Kidney capillary endothelial cell (primary cell): ENCODE measurements around the gene POLR1G.

Source experiments
- DNase-seq: peaks from one replicate; pipeline ENCODE4 v3.0.0-alpha.2; 2018; ENCODE audit warnings: low spot score

The POLR1G gene

GRCh38 chr19:45444318-45445041 is 38.0 kb downstream of the POLR1G start:
- DNase-seq: peak; percentile 72

- no peak for DNase-seq
Observed at GRCh38 chr19:45445139-45445538, 38.7 kb downstream of the POLR1G start.

GRCh38 chr19:45446295-45446694 is 39.9 kb downstream of the POLR1G start:
- DNase-seq: no peak

DNA sequence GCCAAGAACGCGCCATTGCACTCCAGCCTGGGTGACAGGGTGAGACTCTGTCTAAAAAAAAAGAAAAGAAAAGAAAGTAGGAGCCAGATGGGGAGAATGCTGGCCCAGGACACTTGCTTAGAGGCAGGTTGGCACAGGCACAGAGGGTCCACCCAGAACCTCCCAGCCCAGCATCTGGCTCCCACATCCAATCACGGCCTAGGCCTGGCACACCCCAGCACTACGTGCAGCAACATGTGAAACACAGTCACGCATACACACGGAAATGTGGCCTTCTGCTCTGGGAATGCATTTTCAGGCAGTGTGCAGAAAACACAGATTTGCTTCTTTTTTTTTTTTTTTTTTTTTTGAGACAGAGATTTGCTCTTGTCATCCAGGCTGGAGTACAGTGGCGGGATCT is 40.5 kb downstream of the POLR1G start:
- no peak for DNase-seq

GRCh38 chr19:45448425-45448756 is 41.9 kb downstream of the POLR1G start:
- DNase-seq: no peak

GRCh38 chr19:45448887-45449299 is 42.4 kb downstream of the POLR1G start:
- no peak for DNase-seq

- no peak for DNase-seq
Observed at GRCh38 chr19:45450012-45450333, 43.5 kb downstream of the POLR1G start.

- no peak for DNase-seq
Observed at GRCh38 chr19:45451131-45451849, 44.8 kb downstream of the POLR1G start.

- no peak for DNase-seq
Observed at GRCh38 chr19:45451850-45452387, 45.5 kb downstream of the POLR1G start.

DNA sequence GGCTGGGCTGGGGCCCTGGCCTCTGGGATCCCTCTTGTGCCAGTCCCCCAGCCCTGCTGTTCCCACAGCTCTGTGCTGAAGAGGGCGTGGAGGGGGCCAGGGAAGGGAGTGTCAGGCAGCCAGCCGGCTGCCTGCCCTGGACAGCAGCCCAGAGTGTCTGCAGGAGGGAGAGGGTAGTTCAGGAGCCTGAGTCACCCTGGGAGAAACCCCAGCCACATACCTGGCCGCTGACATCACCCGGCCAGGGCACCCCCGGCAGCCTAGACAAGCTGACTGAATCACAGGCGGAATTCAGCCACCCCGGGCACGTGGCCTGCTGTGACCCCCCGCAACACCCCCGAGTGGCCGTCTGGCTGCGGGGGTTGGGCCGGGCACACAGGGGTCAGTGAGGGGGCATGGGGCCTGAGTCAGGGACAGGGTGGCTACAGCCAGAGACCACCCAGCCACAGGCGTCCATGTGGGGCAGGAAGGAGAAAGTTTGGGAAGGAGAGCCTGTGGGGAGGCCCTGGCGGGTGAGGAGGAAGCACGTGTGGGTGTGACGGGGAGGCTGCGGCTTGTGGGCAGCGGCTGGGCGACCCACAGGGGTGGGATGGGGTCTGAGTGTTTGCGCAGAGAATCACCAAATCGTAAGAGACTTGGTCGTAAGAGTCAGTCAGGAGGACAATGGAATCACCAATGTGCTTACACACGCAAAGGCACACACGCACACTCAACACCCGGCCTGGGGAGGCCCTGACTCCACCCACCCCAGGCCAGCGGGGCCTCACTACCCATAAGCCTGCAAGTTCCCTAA is 49.5 kb downstream of the POLR1G start:
- peak; percentile 99 for DNase-seq

- DNase-seq: no peak
Observed at GRCh38 chr19:45456500-45456815, 50.0 kb downstream of the POLR1G start.

- no peak for DNase-seq
Observed at GRCh38 chr19:45457776-45458175, 51.3 kb downstream of the POLR1G start.
